Adrenal gland (tissue), 12 donors: ENCODE data around the gene ADGRD2. TPM values are rescaled to one million over a fixed set of nuclear protein-coding genes. Genes with fewer than 3 reads are reported as not detected.

Experiments
- DNase-seq, 7 donors: peaks; one replicate each; pipeline ENCODE4 v3.0.0-alpha.2; 2019 to 2020
- H3K27ac ChIP-seq, 5 donors: fragments of 200-600 bp; sonication (generic) in 4 of 5; 1 replicate in 3 of 5; 2 replicates in 2 of 5; pipeline versions ENCODE4 v1.5.1 to v1.8.0; 2016 to 2020; ENCODE audit warnings: mild to moderate bottlenecking in 1 of 5
- H3K27me3 ChIP-seq: fragments of 200-600 bp; 2 replicates; pipeline ENCODE4 v1.8.0; 2021
- H3K36me3 ChIP-seq, 2 donors: fragments of 200-600 bp; replicated peaks in 1 of 2; 1 replicate in 1 of 2; 2 replicates in 1 of 2; pipeline versions ENCODE4 v1.5.1 to v1.8.0; 2018 to 2022
- H3K4me1 ChIP-seq, 2 donors: fragments of 200-600 bp; replicated peaks in 1 of 2; 1 replicate in 1 of 2; 2 replicates in 1 of 2; pipeline versions ENCODE4 v1.5.1 to v1.8.0; 2018 to 2021
- H3K4me3 ChIP-seq, 4 donors: fragments of 200-600 bp; sonication (generic) in 3 of 4; one replicate each; pipeline ENCODE4 v1.5.1; 2016 to 2018
- H3K9me3 ChIP-seq, 3 donors: fragments of 200-600 bp; sonication (generic) in 1 of 3; replicated peaks in 1 of 3; 1 replicate in 2 of 3; 2 replicates in 1 of 3; pipeline versions ENCODE4 v1.5.1 to v1.8.0; 2016 to 2021
- POLR2A ChIP-seq, 2 donors: fragments of 450-650 bp; IDR thresholded peaks; one replicate each; pipeline ENCODE4 v1.6.1; 2017; ENCODE audit warnings: antibody characterized with exemption in 2 of 2, mild to moderate bottlenecking in 2 of 2, moderate library complexity in 1 of 2
- WGBS, 4 donors: extraction: QIAGEN DNeasy Blood & Tissue Kit in 2 of 4; methylation state at CpG; one replicate each; pipeline versions ENCODE4 v1.1.5 to v1.1.7; 2013 to 2017; 5-methylcytosine and 5-hydroxymethylcytosine counted together
- intact Hi-C, 2 donors: fragments of 100-400 bp; cut with DNase I; formaldehyde crosslinking; loops; one replicate each; pipeline versions ENCODE4 v1.14.1 to v1.15.0; 2022 to 2023
- polyA plus RNA-seq, 3 donors: library from polyadenylated mRNA; stranded (reverse); fragments of 200-250 nt in 2 of 3; fragments of 350-450 nt in 1 of 3; fragmentation: Illumina TruSeq in 1 of 3; extraction: RNeasy Lipid Tissue Mini Kit (QIAGEN cat#74804) in 1 of 3; gene quantifications; one replicate each; pipeline ENCODE4 v1.2.3, GENCODE V29; 2013 to 2014
- total RNA-seq, 9 donors: library from RNA; depleted of rRNA in 4 of 9; stranded (reverse); fragments of >200 nt in 4 of 9; fragments of 120-200 nt in 1 of 9; fragmentation: NEBNext Ultra II Directional in 1 of 9; extraction: Animal tissue kit (Norgen Biotek cat#: 25700) in 1 of 9; gene quantifications; one replicate each; pipeline versions ENCODE4 v1.1.0 to v1.2.4, GENCODE V29; 2013 to 2023
- TF ChIP-seq, protein P1 (sequence below), 6 experiments: fragments of 450-650 bp in 4 of 6; fragments of 200-600 bp in 2 of 6; sonication (generic) in 1 of 6; IDR thresholded peaks; 1 replicate in 5 of 6; 2 replicates in 1 of 6; pipeline versions ENCODE4 v1.5.1 to v1.8.0; 2016 to 2021; ENCODE audit warnings: antibody characterized with exemption in 6 of 6, mild to moderate bottlenecking in 2 of 6, moderate library complexity in 1 of 6
- donor health status: healthy with polysubstance abuse.
- donor health status: Bipolar disorder and iron deficiency.
- donor health status: DM: yes; HTN: yes; CAD: no.
- donor health status: DM: no; HTN: no; CAD: no.
- donor health status: DM: no; HTN: no; CAD: no.
- donor health status: DM: yes; HTN: yes; CAD: no.

The ADGRD2 gene
- total and polyA plus RNA-seq, 12 donors: 0.16 to 4.4 (median 0.46) TPM; not detected in 4

DNA sequence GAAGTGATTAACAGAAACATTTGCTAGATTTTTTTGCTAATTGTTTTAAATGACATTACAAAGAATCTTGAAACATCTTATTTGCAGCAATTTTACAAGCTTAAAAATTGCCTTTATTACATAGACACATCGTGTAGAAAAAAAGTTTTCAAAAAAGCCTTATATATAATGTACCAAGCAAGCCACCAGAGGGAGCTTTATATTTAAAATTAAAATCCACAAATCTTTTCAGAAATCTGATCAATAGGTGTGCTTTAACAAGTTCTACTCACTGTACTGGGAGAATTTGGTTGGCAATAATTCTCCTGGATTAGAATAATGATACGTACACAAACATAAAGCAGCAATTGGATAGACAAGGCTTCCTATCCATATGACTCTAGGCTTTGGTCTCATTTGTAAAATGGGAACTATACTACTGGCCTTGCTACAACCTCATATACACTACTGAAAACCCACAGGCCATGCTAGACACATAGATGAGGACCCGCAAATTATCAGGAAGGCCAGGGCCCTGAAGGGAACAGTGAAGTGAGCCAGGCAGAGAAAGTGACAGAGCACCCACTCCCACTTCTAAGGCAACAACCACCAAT is 39.8 kb upstream of the ADGRD2 start:
- peak overlapping the region in 2 of 5 donors; percentile 72 to 78 for H3K27ac ChIP-seq
- no peak overlapping the region for H3K4me3 ChIP-seq
- TF ChIP-seq, protein P1, sequence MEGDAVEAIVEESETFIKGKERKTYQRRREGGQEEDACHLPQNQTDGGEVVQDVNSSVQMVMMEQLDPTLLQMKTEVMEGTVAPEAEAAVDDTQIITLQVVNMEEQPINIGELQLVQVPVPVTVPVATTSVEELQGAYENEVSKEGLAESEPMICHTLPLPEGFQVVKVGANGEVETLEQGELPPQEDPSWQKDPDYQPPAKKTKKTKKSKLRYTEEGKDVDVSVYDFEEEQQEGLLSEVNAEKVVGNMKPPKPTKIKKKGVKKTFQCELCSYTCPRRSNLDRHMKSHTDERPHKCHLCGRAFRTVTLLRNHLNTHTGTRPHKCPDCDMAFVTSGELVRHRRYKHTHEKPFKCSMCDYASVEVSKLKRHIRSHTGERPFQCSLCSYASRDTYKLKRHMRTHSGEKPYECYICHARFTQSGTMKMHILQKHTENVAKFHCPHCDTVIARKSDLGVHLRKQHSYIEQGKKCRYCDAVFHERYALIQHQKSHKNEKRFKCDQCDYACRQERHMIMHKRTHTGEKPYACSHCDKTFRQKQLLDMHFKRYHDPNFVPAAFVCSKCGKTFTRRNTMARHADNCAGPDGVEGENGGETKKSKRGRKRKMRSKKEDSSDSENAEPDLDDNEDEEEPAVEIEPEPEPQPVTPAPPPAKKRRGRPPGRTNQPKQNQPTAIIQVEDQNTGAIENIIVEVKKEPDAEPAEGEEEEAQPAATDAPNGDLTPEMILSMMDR (IDR thresholded peaks at IDR 0.05): peak in 5 of 6 experiments; percentile 18 to 54 (median 43)
- no peak for TF ChIP-seq POLR2A (IDR thresholded peaks at IDR 0.05)
- H3K36me3 ChIP-seq: peaks cover 0 to 54% of the 10 kb centered on the region in 2 donors
- WGBS, 4 donors: 46 to 60% (median 49%) methylated on average over 3 of the region's 3 CpGs
- H3K9me3 ChIP-seq: no peaks in the 10 kb centered on the region
- peaks cover 29 to 66% of the 10 kb centered on the region in 2 donors for H3K4me1 ChIP-seq
- no peaks in the 10 kb centered on the region for H3K27me3 ChIP-seq
- intact Hi-C loops: no loop called here
- DNase-seq: no peak

DNA sequence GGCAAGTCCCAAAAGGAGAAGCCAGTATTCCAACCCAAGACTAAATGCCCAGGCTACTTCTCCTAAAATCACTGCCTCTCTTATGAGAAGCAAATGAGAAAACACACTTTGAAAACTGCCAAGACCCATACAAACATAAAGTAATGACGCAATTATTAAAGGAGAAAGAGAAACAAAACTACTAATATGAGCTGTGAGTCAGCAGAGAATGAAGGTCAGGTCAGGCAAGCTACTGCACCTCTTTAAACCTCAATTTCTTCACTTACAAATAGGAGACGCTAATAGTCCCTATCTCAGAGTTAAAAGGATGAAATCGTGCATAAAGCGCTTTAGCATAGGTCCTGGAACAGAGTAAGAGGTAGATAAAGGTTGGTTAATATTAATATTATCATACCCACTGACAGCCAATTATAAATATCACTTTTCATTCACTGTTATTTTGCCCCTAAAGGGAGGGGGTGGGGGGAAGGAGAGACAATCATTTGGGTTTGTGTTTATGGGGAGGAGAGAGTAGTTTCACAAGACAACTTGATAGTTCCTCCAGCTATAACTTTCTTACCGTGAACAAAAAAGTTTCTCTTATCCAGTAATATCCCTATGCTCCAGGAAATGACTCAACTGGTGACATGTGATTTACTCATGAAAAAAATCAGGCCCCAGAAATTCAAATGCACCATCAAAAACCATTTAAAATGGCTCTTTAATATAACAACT is 38.6 kb upstream of the ADGRD2 start:
- 40 to 54% (median 41%) methylated on average over 5 of the region's 5 CpGs for WGBS, 4 donors
- H3K4me3 ChIP-seq: no peak overlapping the region
- peak in 1 of 2 donors; percentile 22 for TF ChIP-seq POLR2A (IDR thresholded peaks at IDR 0.05)
- TF ChIP-seq, protein P1 (IDR thresholded peaks at IDR 0.05): no peak
- no peaks in the 10 kb centered on the region for H3K9me3 ChIP-seq
- H3K27ac ChIP-seq: peak overlapping the region; percentile 55 to 79 (median 72)
- H3K27me3 ChIP-seq: no peaks in the 10 kb centered on the region
- intact Hi-C loops: no loop called here
- peaks cover 29 to 64% of the 10 kb centered on the region in 2 donors for H3K4me1 ChIP-seq
- DNase-seq: peak in 2 of 7 donors; percentile 42 to 65
- peaks cover 0 to 47% of the 10 kb centered on the region in 2 donors for H3K36me3 ChIP-seq

DNA sequence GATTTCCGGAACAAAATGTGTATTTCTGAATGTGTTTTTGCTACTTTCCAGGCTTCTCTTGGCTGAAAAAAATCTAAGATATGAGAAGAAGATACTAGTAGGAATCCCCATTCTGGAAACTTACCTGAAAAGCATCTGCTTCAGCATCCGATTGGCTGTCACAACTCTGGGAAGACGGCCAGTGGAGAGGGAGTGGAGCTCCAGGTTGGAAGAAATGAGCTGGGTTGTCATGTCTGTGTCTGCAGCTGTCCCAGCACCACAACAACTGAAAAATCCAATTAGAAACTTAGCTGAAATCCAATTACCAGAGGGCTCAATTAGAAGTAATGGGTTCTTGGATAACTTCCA is 38.0 kb upstream of the ADGRD2 start:
- intact Hi-C loops: no loop called here
- DNase-seq: no peak
- H3K36me3 ChIP-seq: peaks cover 0 to 46% of the 10 kb centered on the region in 2 donors

DNA sequence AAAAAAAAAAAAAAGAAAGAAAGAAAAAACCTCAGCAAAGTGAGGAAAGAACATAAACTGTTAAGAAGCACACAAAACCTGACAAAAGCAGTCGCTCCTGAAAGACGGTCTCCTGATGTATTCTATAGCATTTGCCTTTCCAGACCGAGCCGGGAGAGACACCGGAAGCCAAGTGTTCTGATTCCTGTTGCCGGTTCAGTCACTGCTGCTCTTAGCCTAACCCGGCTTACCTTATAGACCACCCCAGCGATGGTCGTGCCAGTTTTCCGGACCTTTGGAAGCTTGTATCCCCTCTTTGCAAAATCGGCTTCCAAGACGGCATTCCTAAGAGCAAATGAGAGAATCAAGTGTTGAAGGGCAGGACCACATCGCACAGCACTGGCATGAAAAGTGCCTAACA is 35.6 kb upstream of the ADGRD2 start:
- Histone ChIP-seq H3K4me3 (peak overlapping the region; percentile 33 to 68 (median 51)), H3K27ac (peak overlapping the region in 3 of 5 donors; percentile 22 to 77 (median 43)), H3K4me1 (peaks cover 24 to 40% of the 10 kb centered on the region in 2 donors), H3K27me3 (no peaks in the 10 kb centered on the region), H3K36me3 (peaks cover 0 to 36% of the 10 kb centered on the region in 2 donors), H3K9me3 (no peaks in the 10 kb centered on the region)
- WGBS, 4 donors: 14 to 23% (median 15%) methylated on average over 12 to 13 of the region's 13 CpGs
- peak in 1 of 7 donors; percentile 51 for DNase-seq
- intact Hi-C loops: no loop called here
- TF ChIP-seq POLR2A (IDR thresholded peaks at IDR 0.05): no peak
- TF ChIP-seq, protein P1 (IDR thresholded peaks at IDR 0.05): no peak

More for the DNA sequence above, 38.0 kb upstream of the ADGRD2 start:
- 62 to 79% (median 66%) methylated on average over 3 of the region's 3 CpGs for WGBS, 4 donors
- no peaks in the 10 kb centered on the region for H3K27me3 ChIP-seq
- H3K4me1 ChIP-seq: peaks cover 29 to 59% of the 10 kb centered on the region in 2 donors
- TF ChIP-seq, protein P1 (IDR thresholded peaks at IDR 0.05): no peak
- TF ChIP-seq POLR2A (IDR thresholded peaks at IDR 0.05): no peak
- no peaks in the 10 kb centered on the region for H3K9me3 ChIP-seq
- no peak overlapping the region for H3K4me3 ChIP-seq
- H3K27ac ChIP-seq: peak overlapping the region in 4 of 5 donors; percentile 55 to 79 (median 75)
